ENCODE data around the gene TESMIN. TPM values are rescaled to one million over a fixed set of nuclear protein-coding genes. Genes with fewer than 3 reads are reported as not detected.

Gene TESMIN
- 1.9 and 6.6 TPM in 2 replicates for total RNA-seq

GRCh38 chr11:68751331-68751856 lies at the start of gene TESMIN:
Gene TESMIN (minus strand): TSS chr11:68751520. CDS start chr11:68750660, 860 bp downstream.

GRCh38 chr11:68684385-68685356 lies 66.6 kb downstream of the TESMIN start, which contains the start of gene GAL:
Gene GAL (plus strand): TSS chr11:68684544. CDS start chr11:68684924, 380 bp downstream.

Other genes starting within 250 kb of the TESMIN start
- 2.3 and 3.5 TPM in 2 replicates for gene GAL, start 67.0 kb downstream of the TESMIN start, total RNA-seq
- gene CPT1A, start 90.4 kb upstream of the TESMIN start, total RNA-seq = 10.1 and 11.5 TPM in 2 replicates
- gene MRPL21, start 152.3 kb upstream of the TESMIN start, total RNA-seq = 51.4 and 74.7 TPM in 2 replicates
- gene IGHMBP2, start 152.4 kb upstream of the TESMIN start, total RNA-seq = 7.8 and 26.6 TPM in 2 replicates
- gene MRGPRD, start 229.5 kb upstream of the TESMIN start, total RNA-seq = not detected in 2 replicates